ENCODE measurements around the gene PCAT7. TPM values are rescaled to one million over a fixed set of nuclear protein-coding genes. Genes with fewer than 3 reads are reported as not detected.

Gene PCAT7
- total RNA-seq, 1 experiment from 2014 or later, result 6.5 TPM

DNA sequence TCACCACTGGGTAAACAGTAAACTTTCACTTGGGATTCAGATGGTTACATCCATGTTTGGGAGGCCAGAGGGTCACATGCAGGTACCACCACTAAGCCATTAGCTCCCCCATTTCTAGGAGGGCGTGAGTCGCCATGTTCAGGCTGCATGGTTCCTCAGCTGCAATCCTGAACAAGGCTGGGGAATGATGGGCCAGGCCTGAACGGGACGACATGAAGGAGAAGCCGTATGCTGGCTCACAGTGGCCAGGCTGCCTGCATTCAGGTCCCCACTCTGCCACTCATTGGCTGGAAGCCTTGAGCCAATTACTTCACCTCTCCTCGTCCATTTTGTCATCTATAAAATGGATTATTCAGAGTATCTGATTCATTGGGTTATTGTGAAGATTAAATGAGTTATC is 47.8 kb downstream of the PCAT7 start:
- peaks cover 16% of the 10 kb centered on the region for H3K4me1 Mint-ChIP-seq
- ChIA-PET CTCF (interaction anchor here (0.7 to 1.2 kb wide), 5 partner anchors 48 to 1149 kb away, joined by 3 to 4 read pairs (median 4); partner anchors contain the start of gene PCAT7), POLR2A (no interaction called here)
- no peak for TF ChIP-seq FOXP1 (CRISPR knock-in tag; IDR thresholded peaks at IDR 0.05; ENCODE audit: borderline replicate concordance)
- no peak for TF ChIP-seq ZNF263 (CRISPR knock-in tag; IDR thresholded peaks at IDR 0.05; ENCODE audit: low read depth)
- TF ChIP-seq, protein P1, sequence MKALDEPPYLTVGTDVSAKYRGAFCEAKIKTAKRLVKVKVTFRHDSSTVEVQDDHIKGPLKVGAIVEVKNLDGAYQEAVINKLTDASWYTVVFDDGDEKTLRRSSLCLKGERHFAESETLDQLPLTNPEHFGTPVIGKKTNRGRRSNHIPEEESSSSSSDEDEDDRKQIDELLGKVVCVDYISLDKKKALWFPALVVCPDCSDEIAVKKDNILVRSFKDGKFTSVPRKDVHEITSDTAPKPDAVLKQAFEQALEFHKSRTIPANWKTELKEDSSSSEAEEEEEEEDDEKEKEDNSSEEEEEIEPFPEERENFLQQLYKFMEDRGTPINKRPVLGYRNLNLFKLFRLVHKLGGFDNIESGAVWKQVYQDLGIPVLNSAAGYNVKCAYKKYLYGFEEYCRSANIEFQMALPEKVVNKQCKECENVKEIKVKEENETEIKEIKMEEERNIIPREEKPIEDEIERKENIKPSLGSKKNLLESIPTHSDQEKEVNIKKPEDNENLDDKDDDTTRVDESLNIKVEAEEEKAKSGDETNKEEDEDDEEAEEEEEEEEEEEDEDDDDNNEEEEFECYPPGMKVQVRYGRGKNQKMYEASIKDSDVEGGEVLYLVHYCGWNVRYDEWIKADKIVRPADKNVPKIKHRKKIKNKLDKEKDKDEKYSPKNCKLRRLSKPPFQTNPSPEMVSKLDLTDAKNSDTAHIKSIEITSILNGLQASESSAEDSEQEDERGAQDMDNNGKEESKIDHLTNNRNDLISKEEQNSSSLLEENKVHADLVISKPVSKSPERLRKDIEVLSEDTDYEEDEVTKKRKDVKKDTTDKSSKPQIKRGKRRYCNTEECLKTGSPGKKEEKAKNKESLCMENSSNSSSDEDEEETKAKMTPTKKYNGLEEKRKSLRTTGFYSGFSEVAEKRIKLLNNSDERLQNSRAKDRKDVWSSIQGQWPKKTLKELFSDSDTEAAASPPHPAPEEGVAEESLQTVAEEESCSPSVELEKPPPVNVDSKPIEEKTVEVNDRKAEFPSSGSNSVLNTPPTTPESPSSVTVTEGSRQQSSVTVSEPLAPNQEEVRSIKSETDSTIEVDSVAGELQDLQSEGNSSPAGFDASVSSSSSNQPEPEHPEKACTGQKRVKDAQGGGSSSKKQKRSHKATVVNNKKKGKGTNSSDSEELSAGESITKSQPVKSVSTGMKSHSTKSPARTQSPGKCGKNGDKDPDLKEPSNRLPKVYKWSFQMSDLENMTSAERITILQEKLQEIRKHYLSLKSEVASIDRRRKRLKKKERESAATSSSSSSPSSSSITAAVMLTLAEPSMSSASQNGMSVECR (CRISPR knock-in tag; IDR thresholded peaks at IDR 0.05; ENCODE audit: borderline replicate concordance), result no peak
- TF ChIP-seq, protein P2, sequence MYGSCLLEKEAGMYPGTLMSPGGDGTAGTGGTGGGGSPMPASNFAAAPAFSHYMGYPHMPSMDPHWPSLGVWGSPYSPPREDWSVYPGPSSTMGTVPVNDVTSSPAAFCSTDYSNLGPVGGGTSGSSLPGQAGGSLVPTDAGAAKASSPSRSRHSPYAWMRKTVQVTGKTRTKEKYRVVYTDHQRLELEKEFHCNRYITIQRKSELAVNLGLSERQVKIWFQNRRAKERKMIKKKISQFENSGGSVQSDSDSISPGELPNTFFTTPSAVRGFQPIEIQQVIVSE (CRISPR knock-in tag; IDR thresholded peaks at IDR 0.05; ENCODE audit: borderline replicate concordance), result no peak
- TF ChIP-seq GTF2I (CRISPR knock-in tag; conservative IDR thresholded peaks at IDR 0.05), result no peak
- TF ChIP-seq, protein P3, sequence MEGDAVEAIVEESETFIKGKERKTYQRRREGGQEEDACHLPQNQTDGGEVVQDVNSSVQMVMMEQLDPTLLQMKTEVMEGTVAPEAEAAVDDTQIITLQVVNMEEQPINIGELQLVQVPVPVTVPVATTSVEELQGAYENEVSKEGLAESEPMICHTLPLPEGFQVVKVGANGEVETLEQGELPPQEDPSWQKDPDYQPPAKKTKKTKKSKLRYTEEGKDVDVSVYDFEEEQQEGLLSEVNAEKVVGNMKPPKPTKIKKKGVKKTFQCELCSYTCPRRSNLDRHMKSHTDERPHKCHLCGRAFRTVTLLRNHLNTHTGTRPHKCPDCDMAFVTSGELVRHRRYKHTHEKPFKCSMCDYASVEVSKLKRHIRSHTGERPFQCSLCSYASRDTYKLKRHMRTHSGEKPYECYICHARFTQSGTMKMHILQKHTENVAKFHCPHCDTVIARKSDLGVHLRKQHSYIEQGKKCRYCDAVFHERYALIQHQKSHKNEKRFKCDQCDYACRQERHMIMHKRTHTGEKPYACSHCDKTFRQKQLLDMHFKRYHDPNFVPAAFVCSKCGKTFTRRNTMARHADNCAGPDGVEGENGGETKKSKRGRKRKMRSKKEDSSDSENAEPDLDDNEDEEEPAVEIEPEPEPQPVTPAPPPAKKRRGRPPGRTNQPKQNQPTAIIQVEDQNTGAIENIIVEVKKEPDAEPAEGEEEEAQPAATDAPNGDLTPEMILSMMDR (IDR thresholded peaks at IDR 0.05), result no peak
- TF ChIP-seq, protein P4, sequence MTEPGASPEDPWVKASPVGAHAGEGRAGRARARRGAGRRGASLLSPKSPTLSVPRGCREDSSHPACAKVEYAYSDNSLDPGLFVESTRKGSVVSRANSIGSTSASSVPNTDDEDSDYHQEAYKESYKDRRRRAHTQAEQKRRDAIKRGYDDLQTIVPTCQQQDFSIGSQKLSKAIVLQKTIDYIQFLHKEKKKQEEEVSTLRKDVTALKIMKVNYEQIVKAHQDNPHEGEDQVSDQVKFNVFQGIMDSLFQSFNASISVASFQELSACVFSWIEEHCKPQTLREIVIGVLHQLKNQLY (CRISPR knock-in tag; IDR thresholded peaks at IDR 0.05), result no peak
- TF ChIP-seq, protein P5, sequence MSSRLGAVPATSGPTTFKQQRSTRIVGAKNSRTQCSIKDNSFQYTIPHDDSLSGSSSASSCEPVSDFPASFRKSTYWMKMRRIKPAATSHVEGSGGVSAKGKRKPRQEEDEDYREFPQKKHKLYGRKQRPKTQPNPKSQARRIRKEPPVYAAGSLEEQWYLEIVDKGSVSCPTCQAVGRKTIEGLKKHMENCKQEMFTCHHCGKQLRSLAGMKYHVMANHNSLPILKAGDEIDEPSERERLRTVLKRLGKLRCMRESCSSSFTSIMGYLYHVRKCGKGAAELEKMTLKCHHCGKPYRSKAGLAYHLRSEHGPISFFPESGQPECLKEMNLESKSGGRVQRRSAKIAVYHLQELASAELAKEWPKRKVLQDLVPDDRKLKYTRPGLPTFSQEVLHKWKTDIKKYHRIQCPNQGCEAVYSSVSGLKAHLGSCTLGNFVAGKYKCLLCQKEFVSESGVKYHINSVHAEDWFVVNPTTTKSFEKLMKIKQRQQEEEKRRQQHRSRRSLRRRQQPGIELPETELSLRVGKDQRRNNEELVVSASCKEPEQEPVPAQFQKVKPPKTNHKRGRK (CRISPR knock-in tag; IDR thresholded peaks at IDR 0.05; ENCODE audit: borderline replicate concordance), result no peak
- TF ChIP-seq CREM (CRISPR knock-in tag; IDR thresholded peaks at IDR 0.05), result no peak
- TF ChIP-seq, protein P6, sequence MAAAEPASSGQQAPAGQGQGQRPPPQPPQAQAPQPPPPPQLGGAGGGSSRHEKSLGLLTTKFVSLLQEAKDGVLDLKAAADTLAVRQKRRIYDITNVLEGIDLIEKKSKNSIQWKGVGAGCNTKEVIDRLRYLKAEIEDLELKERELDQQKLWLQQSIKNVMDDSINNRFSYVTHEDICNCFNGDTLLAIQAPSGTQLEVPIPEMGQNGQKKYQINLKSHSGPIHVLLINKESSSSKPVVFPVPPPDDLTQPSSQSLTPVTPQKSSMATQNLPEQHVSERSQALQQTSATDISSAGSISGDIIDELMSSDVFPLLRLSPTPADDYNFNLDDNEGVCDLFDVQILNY (CRISPR knock-in tag; IDR thresholded peaks at IDR 0.05), result no peak
- TF ChIP-seq, protein P7, sequence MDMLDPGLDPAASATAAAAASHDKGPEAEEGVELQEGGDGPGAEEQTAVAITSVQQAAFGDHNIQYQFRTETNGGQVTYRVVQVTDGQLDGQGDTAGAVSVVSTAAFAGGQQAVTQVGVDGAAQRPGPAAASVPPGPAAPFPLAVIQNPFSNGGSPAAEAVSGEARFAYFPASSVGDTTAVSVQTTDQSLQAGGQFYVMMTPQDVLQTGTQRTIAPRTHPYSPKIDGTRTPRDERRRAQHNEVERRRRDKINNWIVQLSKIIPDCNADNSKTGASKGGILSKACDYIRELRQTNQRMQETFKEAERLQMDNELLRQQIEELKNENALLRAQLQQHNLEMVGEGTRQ (CRISPR knock-in tag; IDR thresholded peaks at IDR 0.05), result no peak
- no peak for TF ChIP-seq PRRX2 (CRISPR knock-in tag; IDR thresholded peaks at IDR 0.05)
- no peak for TF ChIP-seq NFATC4 (CRISPR knock-in tag; IDR thresholded peaks at IDR 0.05)
- no peak for TF ChIP-seq NFE2L1 (CRISPR knock-in tag; IDR thresholded peaks at IDR 0.05)
- TF ChIP-seq, protein P8, sequence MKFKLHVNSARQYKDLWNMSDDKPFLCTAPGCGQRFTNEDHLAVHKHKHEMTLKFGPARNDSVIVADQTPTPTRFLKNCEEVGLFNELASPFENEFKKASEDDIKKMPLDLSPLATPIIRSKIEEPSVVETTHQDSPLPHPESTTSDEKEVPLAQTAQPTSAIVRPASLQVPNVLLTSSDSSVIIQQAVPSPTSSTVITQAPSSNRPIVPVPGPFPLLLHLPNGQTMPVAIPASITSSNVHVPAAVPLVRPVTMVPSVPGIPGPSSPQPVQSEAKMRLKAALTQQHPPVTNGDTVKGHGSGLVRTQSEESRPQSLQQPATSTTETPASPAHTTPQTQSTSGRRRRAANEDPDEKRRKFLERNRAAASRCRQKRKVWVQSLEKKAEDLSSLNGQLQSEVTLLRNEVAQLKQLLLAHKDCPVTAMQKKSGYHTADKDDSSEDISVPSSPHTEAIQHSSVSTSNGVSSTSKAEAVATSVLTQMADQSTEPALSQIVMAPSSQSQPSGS (CRISPR knock-in tag; IDR thresholded peaks at IDR 0.05; ENCODE audit: borderline replicate concordance, low read depth), result no peak
- no peak overlapping the region for H3K4me3 Mint-ChIP-seq
- no peak overlapping the region for H3K27ac Mint-ChIP-seq
- H3K36me3 Mint-ChIP-seq, result no peaks in the 10 kb centered on the region
- no peaks in the 10 kb centered on the region for H3K27me3 Mint-ChIP-seq (ENCODE audit: low read depth)
- H3K9me3 Mint-ChIP-seq, result no peaks in the 10 kb centered on the region
- DNase-seq (ENCODE audit: low spot score), result no peak
- no peak for ATAC-seq

All from WTC11 (cell line).